ENCODE results near the gene FOXP3. TPM values are rescaled to one million over a fixed set of nuclear protein-coding genes. Genes with fewer than 3 reads are reported as not detected.

FOXP3 gene
- polyA plus RNA-seq, 3 donors, result 0.10 TPM; not detected in 2

- H3K4me1 Mint-ChIP-seq, result peaks cover 43% of the 10 kb centered on the region
- intact Hi-C loops (cut with micrococcal nuclease), result no loop called here
- H3K36me3 Mint-ChIP-seq, result peaks cover 3 to 5% of the 10 kb centered on the region in 2 donors
- peak overlapping the region in 1 of 7 donors; percentile 61 for H3K27ac Mint-ChIP-seq
- Histone ChIP-seq H3K36me3 (replicated peaks in 1 of 2; ENCODE audit: control insufficient read depth in 1 of 2, insufficient read depth in 2 of 2, low read length in 2 of 2) (no peaks in the 10 kb centered on the region), H3K27me3 (ENCODE audit: control insufficient read depth in 2 of 2, insufficient read depth in 2 of 2, low read length in 2 of 2) (no peaks in the 10 kb centered on the region), H2AFZ (ENCODE audit: insufficient read depth, low read depth, low read length, poor library complexity, severe bottlenecking) (no peak overlapping the region), H3K4me2 (replicated peaks; ENCODE audit: extremely low read depth, low read length, poor library complexity, severe bottlenecking) (no peak overlapping the region), H3K9ac (ENCODE audit: insufficient read depth, low read length, poor library complexity, severe bottlenecking) (no peak overlapping the region), H3K79me2 (ENCODE audit: insufficient read depth, low read length) (peaks cover 36% of the 10 kb centered on the region), H3K4me1 (ENCODE audit: control insufficient read depth in 1 of 2, insufficient read depth in 2 of 2, low read length in 2 of 2) (peaks cover 28 to 33% of the 10 kb centered on the region in 2 donors), H3K27ac (ENCODE audit: low read depth in 1 of 2, low read length in 2 of 2) (no peak overlapping the region), H4K20me1 (ENCODE audit: insufficient read depth, low read length) (no peaks in the 10 kb centered on the region), H3K4me3 (replicated peaks in 1 of 3; ENCODE audit: low read depth in 2 of 3, low read length in 3 of 3) (no peak overlapping the region), H3K9me3 (replicated peaks in 1 of 2; ENCODE audit: control insufficient read depth in 1 of 2, insufficient read depth in 1 of 2, low read length in 2 of 2) (no peaks in the 10 kb centered on the region)
- H3K4me3 Mint-ChIP-seq, result no peak overlapping the region
- 60% methylated on average over 1 of the region's 8 CpGs for WGBS (ENCODE audit: insufficient coverage)
- peaks cover 0 to 11% (median 2%) of the 10 kb centered on the region in 7 donors for H3K9me3 Mint-ChIP-seq
- peaks cover 0 to 12% (median 5%) of the 10 kb centered on the region in 3 donors for H3K27me3 Mint-ChIP-seq (ENCODE audit: low read depth in 3 of 3)
- no peak for DNase-seq
- TF ChIP-seq CTCF (IDR thresholded peaks at IDR 0.05), result no peak
These were observed 8.7 kb upstream of the FOXP3 start for GRCh38 chrX:49273181-49273727.

DNA sequence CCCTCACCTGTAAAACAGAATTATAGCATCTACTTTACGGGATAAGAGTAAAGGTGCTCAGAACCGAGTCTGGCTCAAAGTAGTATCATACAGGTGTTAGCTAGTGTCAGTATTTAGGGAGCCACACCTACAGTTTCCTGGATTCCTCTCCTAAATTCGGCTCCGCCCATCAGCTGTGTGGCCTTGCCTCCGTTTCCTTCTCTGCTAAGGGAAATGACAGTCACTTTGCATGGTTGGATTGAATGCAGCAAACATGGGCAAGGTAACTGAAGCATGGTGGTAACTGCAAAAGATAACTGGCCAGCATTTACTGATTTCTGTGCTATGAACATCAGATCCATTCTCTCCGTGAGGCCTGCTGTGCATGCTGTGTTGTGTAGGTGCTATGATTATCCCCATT is 7.9 kb upstream of the FOXP3 start:
- intact Hi-C loops (cut with micrococcal nuclease), result no loop called here
- Mint-ChIP-seq H3K27me3 (ENCODE audit: low read depth in 3 of 3) (peaks cover 0 to 15% (median 5%) of the 10 kb centered on the region in 3 donors), H3K4me1 (peaks cover 43% of the 10 kb centered on the region)

More for the DNA sequence above, 7.9 kb upstream of the FOXP3 start:
- Mint-ChIP-seq H3K4me3 (no peak overlapping the region), H3K36me3 (peaks cover 3 to 5% of the 10 kb centered on the region in 2 donors), H3K9me3 (peaks cover 0 to 11% (median 2%) of the 10 kb centered on the region in 7 donors), H3K27ac (peak overlapping the region in 2 of 7 donors; percentile 9 to 70)
- Histone ChIP-seq H4K20me1 (ENCODE audit: insufficient read depth, low read length) (no peaks in the 10 kb centered on the region), H2AFZ (ENCODE audit: insufficient read depth, low read depth, low read length, poor library complexity, severe bottlenecking) (no peak overlapping the region), H3K36me3 (replicated peaks in 1 of 2; ENCODE audit: control insufficient read depth in 1 of 2, insufficient read depth in 2 of 2, low read length in 2 of 2) (no peaks in the 10 kb centered on the region), H3K27ac (ENCODE audit: low read depth in 1 of 2, low read length in 2 of 2) (peak overlapping the region in 1 of 2 donors; percentile 16), H3K9me3 (replicated peaks in 1 of 2; ENCODE audit: control insufficient read depth in 1 of 2, insufficient read depth in 1 of 2, low read length in 2 of 2) (no peaks in the 10 kb centered on the region), H3K4me3 (replicated peaks in 1 of 3; ENCODE audit: low read depth in 2 of 3, low read length in 3 of 3) (no peak overlapping the region), H3K79me2 (ENCODE audit: insufficient read depth, low read length) (peaks cover 36% of the 10 kb centered on the region), H3K4me1 (ENCODE audit: control insufficient read depth in 1 of 2, insufficient read depth in 2 of 2, low read length in 2 of 2) (peaks cover 29 to 35% of the 10 kb centered on the region in 2 donors), H3K9ac (ENCODE audit: insufficient read depth, low read length, poor library complexity, severe bottlenecking) (no peak overlapping the region), H3K27me3 (ENCODE audit: control insufficient read depth in 2 of 2, insufficient read depth in 2 of 2, low read length in 2 of 2) (no peaks in the 10 kb centered on the region), H3K4me2 (replicated peaks; ENCODE audit: extremely low read depth, low read length, poor library complexity, severe bottlenecking) (no peak overlapping the region)
- no CpG with 5 or more reads among the region's 6 CpGs for WGBS (ENCODE audit: insufficient coverage)
- DNase-seq, result no peak
- TF ChIP-seq CTCF (IDR thresholded peaks at IDR 0.05), result no peak

Measured in CD14-positive monocyte (primary cell).